ENCODE data around the gene ZC2HC1B.

Gene ZC2HC1B

GRCh38 chr6:143969077-143969476, 104.8 kb downstream of the ZC2HC1B start:
- TF ChIP-seq TAF1 (IDR thresholded peaks at IDR 0.05; ENCODE audit: borderline replicate concordance, insufficient read depth, low read length) (no peak), FOXP2 (optimal IDR thresholded peaks at IDR 0.05; ENCODE audit: borderline replicate concordance, extremely low read depth, extremely low read length, insufficient read depth) (no peak), POLR2AphosphoS5 (IDR thresholded peaks at IDR 0.05; ENCODE audit: low read depth, low read length) (no peak), SIN3A (IDR thresholded peaks at IDR 0.05; ENCODE audit: borderline replicate concordance, insufficient read depth, low read length) (no peak)
- TF ChIP-seq, protein P1, sequence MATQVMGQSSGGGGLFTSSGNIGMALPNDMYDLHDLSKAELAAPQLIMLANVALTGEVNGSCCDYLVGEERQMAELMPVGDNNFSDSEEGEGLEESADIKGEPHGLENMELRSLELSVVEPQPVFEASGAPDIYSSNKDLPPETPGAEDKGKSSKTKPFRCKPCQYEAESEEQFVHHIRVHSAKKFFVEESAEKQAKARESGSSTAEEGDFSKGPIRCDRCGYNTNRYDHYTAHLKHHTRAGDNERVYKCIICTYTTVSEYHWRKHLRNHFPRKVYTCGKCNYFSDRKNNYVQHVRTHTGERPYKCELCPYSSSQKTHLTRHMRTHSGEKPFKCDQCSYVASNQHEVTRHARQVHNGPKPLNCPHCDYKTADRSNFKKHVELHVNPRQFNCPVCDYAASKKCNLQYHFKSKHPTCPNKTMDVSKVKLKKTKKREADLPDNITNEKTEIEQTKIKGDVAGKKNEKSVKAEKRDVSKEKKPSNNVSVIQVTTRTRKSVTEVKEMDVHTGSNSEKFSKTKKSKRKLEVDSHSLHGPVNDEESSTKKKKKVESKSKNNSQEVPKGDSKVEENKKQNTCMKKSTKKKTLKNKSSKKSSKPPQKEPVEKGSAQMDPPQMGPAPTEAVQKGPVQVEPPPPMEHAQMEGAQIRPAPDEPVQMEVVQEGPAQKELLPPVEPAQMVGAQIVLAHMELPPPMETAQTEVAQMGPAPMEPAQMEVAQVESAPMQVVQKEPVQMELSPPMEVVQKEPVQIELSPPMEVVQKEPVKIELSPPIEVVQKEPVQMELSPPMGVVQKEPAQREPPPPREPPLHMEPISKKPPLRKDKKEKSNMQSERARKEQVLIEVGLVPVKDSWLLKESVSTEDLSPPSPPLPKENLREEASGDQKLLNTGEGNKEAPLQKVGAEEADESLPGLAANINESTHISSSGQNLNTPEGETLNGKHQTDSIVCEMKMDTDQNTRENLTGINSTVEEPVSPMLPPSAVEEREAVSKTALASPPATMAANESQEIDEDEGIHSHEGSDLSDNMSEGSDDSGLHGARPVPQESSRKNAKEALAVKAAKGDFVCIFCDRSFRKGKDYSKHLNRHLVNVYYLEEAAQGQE (IDR thresholded peaks at IDR 0.05; ENCODE audit: insufficient read depth in 1 of 2, low read depth in 2 of 2, low read length in 2 of 2): no peak

DNA sequence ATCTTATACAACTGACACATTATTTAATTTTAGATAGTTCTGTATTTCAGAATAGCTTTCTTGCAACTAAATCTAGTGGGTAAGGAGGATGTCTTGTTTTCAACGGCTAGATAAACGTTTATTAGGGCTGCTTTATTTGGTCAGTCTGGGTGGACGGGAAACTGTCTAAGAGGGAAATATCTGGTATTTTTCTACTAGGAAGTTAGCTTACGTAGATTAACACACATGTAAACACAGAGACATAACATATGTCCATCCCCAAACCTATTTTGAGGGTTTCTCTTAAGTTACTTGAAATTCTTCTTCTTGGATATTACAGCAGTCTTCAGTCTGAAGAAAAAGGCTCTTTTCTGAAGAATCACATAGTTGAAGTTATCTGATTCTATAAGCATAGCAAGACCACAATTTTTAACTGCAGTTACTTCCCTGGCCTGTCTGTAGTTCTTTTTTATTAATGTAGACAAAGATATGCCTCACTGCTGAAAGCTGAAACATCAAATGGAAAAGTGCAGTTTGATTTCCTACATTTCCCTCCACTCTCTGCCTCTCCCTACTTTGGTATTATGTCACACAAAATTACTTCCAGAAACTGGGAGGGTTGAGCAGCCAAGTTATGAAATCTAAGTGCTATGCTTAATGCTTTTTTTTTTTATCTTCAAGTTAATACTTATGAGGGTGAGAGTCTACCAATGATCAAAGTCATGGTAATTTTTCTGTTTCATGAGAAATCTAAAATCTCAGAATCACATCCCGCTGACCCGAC, 106.4 kb downstream of the ZC2HC1B start:
- TF ChIP-seq, protein P1 (IDR thresholded peaks at IDR 0.05; ENCODE audit: insufficient read depth in 1 of 2, low read depth in 2 of 2, low read length in 2 of 2): no peak
- TF ChIP-seq FOXP2 (optimal IDR thresholded peaks at IDR 0.05; ENCODE audit: borderline replicate concordance, extremely low read depth, extremely low read length, insufficient read depth): no peak
- no peak for TF ChIP-seq SIN3A (IDR thresholded peaks at IDR 0.05; ENCODE audit: borderline replicate concordance, insufficient read depth, low read length)
- TF ChIP-seq POLR2AphosphoS5 (IDR thresholded peaks at IDR 0.05; ENCODE audit: low read depth, low read length): no peak
- TF ChIP-seq TAF1 (IDR thresholded peaks at IDR 0.05; ENCODE audit: borderline replicate concordance, insufficient read depth, low read length): no peak

DNA sequence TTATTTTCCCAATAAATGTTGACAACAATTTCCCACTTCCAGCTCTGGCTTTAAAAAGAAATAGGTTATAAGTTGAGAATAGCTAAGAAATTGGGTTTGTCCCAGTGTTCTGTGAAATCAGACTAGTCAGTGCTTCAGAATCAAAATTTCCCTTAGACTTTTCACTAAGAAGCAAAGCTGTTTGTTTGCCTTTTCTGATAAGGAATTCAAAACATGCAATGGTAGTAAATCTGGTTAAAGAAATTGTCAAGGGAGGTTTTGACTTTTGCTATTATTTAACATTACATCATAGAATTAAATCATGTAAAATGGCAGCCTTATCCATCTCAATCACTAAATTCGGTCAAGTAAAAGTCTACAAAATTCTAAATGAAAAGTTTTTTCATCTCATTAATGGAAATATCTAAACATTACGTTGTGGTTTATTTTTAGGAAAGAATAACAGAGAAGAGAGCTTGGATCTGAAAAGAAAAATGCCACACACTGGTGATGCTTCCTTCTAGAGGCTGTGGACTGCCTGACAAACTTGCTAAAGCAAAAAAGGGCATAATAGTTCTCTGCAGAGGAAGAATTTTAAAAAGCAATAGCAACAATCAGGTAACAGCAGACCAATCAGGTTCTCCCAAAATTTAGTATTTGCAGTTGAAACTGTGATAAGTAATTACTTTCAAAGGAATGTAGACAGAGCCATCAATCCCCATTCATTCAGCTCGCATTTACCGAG, 107.4 kb downstream of the ZC2HC1B start:
- TF ChIP-seq TAF1 (IDR thresholded peaks at IDR 0.05; ENCODE audit: borderline replicate concordance, insufficient read depth, low read length) (no peak), FOXP2 (optimal IDR thresholded peaks at IDR 0.05; ENCODE audit: borderline replicate concordance, extremely low read depth, extremely low read length, insufficient read depth) (no peak), POLR2AphosphoS5 (IDR thresholded peaks at IDR 0.05; ENCODE audit: low read depth, low read length) (no peak), SIN3A (IDR thresholded peaks at IDR 0.05; ENCODE audit: borderline replicate concordance, insufficient read depth, low read length) (no peak)
- TF ChIP-seq, protein P1 (IDR thresholded peaks at IDR 0.05; ENCODE audit: insufficient read depth in 1 of 2, low read depth in 2 of 2, low read length in 2 of 2): no peak

- TF ChIP-seq SIN3A (IDR thresholded peaks at IDR 0.05; ENCODE audit: borderline replicate concordance, insufficient read depth, low read length) (no peak), TAF1 (IDR thresholded peaks at IDR 0.05; ENCODE audit: borderline replicate concordance, insufficient read depth, low read length) (no peak), FOXP2 (optimal IDR thresholded peaks at IDR 0.05; ENCODE audit: borderline replicate concordance, extremely low read depth, extremely low read length, insufficient read depth) (no peak), POLR2AphosphoS5 (IDR thresholded peaks at IDR 0.05; ENCODE audit: low read depth, low read length) (no peak)
- TF ChIP-seq, protein P1 (IDR thresholded peaks at IDR 0.05; ENCODE audit: insufficient read depth in 1 of 2, low read depth in 2 of 2, low read length in 2 of 2): no peak
Measured at GRCh38 chr6:143973097-143973966, 109.1 kb downstream of the ZC2HC1B start.

Measured in PFSK-1 (cell line).